ENCODE data around the gene GP1BB. TPM values are rescaled to one million over a fixed set of nuclear protein-coding genes. Genes with fewer than 3 reads are reported as not detected.

GP1BB gene
- total and polyA plus RNA-seq, 12 donors, result 0.42 to 29.8 (median 4.7) TPM; not detected in 2

- intact Hi-C loops (cut with DNase I), result no loop called here
- H3K4me3 ChIP-seq, result no peak overlapping the region
- no peak for DNase-seq
- WGBS, 4 donors, result 66 to 79% (median 74%) methylated on average over 3 to 6 of the region's 6 CpGs
- TF ChIP-seq POLR2A (IDR thresholded peaks at IDR 0.05) (no peak), CTCF (IDR thresholded peaks at IDR 0.05) (no peak)
- no peaks in the 10 kb centered on the region for H3K9me3 ChIP-seq (replicated peaks in 1 of 3)
- H3K4me1 ChIP-seq (replicated peaks in 1 of 2), result peaks cover 3 to 5% of the 10 kb centered on the region in 2 donors
- H3K27ac ChIP-seq, result no peak overlapping the region
- no peaks in the 10 kb centered on the region for H3K36me3 ChIP-seq (replicated peaks in 1 of 2)
- no peaks in the 10 kb centered on the region for H3K27me3 ChIP-seq
These were observed 4.9 kb downstream of the GP1BB start for GRCh38 chr22:19728271-19728670.

- TF ChIP-seq POLR2A (IDR thresholded peaks at IDR 0.05) (no peak), CTCF (IDR thresholded peaks at IDR 0.05) (no peak)
- Histone ChIP-seq H3K36me3 (replicated peaks in 1 of 2) (no peaks in the 10 kb centered on the region), H3K27ac (no peak overlapping the region), H3K9me3 (replicated peaks in 1 of 3) (no peaks in the 10 kb centered on the region), H3K4me3 (no peak overlapping the region), H3K27me3 (no peaks in the 10 kb centered on the region), H3K4me1 (replicated peaks in 1 of 2) (peaks cover 3 to 5% of the 10 kb centered on the region in 2 donors)
- intact Hi-C loops (cut with DNase I), result no loop called here
- DNase-seq, result no peak
- 73 to 77% methylated on average over 10 of the region's 10 CpGs; no CpG with 5 or more reads in 2 of the 4 donors for WGBS, 4 donors
These were observed 5.5 kb downstream of the GP1BB start for GRCh38 chr22:19728836-19729235.

GRCh38 chr22:19729507-19729906 is 6.2 kb downstream of the GP1BB start:
- H3K4me3 ChIP-seq, result no peak overlapping the region
- no peaks in the 10 kb centered on the region for H3K9me3 ChIP-seq (replicated peaks in 1 of 3)
- WGBS, 4 donors, result 74 to 87% (median 76%) methylated on average over 7 to 9 of the region's 9 CpGs
- no peaks in the 10 kb centered on the region for H3K36me3 ChIP-seq (replicated peaks in 1 of 2)
- no peaks in the 10 kb centered on the region for H3K27me3 ChIP-seq
- DNase-seq, result no peak
- intact Hi-C loops (cut with DNase I), result no loop called here
- no peak for TF ChIP-seq CTCF (IDR thresholded peaks at IDR 0.05)
- TF ChIP-seq POLR2A (IDR thresholded peaks at IDR 0.05), result no peak
- peaks cover 3 to 5% of the 10 kb centered on the region in 2 donors for H3K4me1 ChIP-seq (replicated peaks in 1 of 2)
- no peak overlapping the region for H3K27ac ChIP-seq

- Histone ChIP-seq H3K27me3 (no peaks in the 10 kb centered on the region), H3K9me3 (replicated peaks in 1 of 3) (no peaks in the 10 kb centered on the region), H3K4me3 (no peak overlapping the region), H3K4me1 (replicated peaks in 1 of 2) (peaks cover 3 to 5% of the 10 kb centered on the region in 2 donors), H3K27ac (no peak overlapping the region), H3K36me3 (replicated peaks in 1 of 2) (no peaks in the 10 kb centered on the region)
- TF ChIP-seq POLR2A (IDR thresholded peaks at IDR 0.05) (no peak), CTCF (IDR thresholded peaks at IDR 0.05) (no peak)
- 80 to 98% (median 92%) methylated on average over 6 to 8 of the region's 8 CpGs for WGBS, 4 donors
- intact Hi-C loops (cut with DNase I), result loop anchor here in 1 of 2 donors (5.0 kb wide), 1 partner anchor 182 kb away; no protein-coding TSS in a partner anchor
- DNase-seq, result no peak
These were observed 6.9 kb downstream of the GP1BB start for GRCh38 chr22:19730198-19730597.
